Mesendoderm (in vitro differentiated cells): Measurements from ENCODE around the gene IGSF23.
"Not testable (repeated sequence)": the region's sequence is repeated elsewhere in the genome, so short reads cannot be mapped to it uniquely, and the experiment has no call there.

Source experiments
- DNase-seq: peaks from one replicate; pipeline ENCODE4 v3.0.0; 2013
- H2AK5ac ChIP-seq: 2 replicates; pipeline ENCODE4 v1.6.1; 2013; ENCODE audit warnings: low read length, inconsistent platforms
- H2BK120ac ChIP-seq: 2 replicates; pipeline ENCODE4 v1.6.1; 2013; ENCODE audit warnings: low read depth, mild to moderate bottlenecking, low read length, moderate library complexity, mixed read lengths
- H2BK15ac ChIP-seq: replicated peaks from 2 replicates; pipeline ENCODE4 v1.6.1; 2013; ENCODE audit warnings: low read depth, mild to moderate bottlenecking, moderate library complexity
- H2BK5ac ChIP-seq: 2 replicates; pipeline ENCODE4 v1.6.1; 2013; ENCODE audit warnings: low read length, inconsistent platforms
- H3K18ac ChIP-seq: 2 replicates; pipeline ENCODE4 v1.6.1; 2013; ENCODE audit warnings: mild to moderate bottlenecking, low read length, mixed read lengths
- H3K23ac ChIP-seq: one replicate; pipeline ENCODE4 v1.6.1; 2013; ENCODE audit warnings: low read length
- H3K27ac ChIP-seq: 2 replicates; pipeline ENCODE4 v1.5.1; 2013; ENCODE audit warnings: low read depth, mild to moderate bottlenecking, inconsistent platforms, low read length, moderate library complexity
- H3K27me3 ChIP-seq: 2 replicates; pipeline ENCODE4 v1.6.1; 2013; ENCODE audit warnings: low read length, control low read depth, mild to moderate bottlenecking, inconsistent platforms; ENCODE audit not compliant: insufficient read depth, poor library complexity
- H3K36me3 ChIP-seq: 2 replicates; pipeline ENCODE4 v1.6.1; 2013; ENCODE audit warnings: low read length, inconsistent platforms; ENCODE audit not compliant: control insufficient read depth, insufficient read depth
- H3K4ac ChIP-seq: one replicate; pipeline ENCODE4 v1.6.1; 2013; ENCODE audit warnings: low read depth, mild to moderate bottlenecking, low read length, moderate library complexity
- H3K4me1 ChIP-seq: 2 replicates; pipeline ENCODE4 v1.6.1; 2013; ENCODE audit warnings: low read depth, low read length, inconsistent platforms; ENCODE audit not compliant: control insufficient read depth
- H3K4me2 ChIP-seq: 2 replicates; pipeline ENCODE4 v1.6.1; 2013; ENCODE audit warnings: low read length
- H3K4me3 ChIP-seq: 2 replicates; pipeline ENCODE4 v1.5.1; 2013; ENCODE audit warnings: mild to moderate bottlenecking, low read length
- H3K56ac ChIP-seq: one replicate; pipeline ENCODE4 v1.6.1; 2013; ENCODE audit warnings: low read length
- H3K79me1 ChIP-seq: 2 replicates; pipeline ENCODE4 v1.6.1; 2013; ENCODE audit warnings: low read length, inconsistent platforms
- H3K79me2 ChIP-seq: 2 replicates; pipeline ENCODE4 v1.6.1; 2013; ENCODE audit warnings: mild to moderate bottlenecking, low read length; ENCODE audit not compliant: control insufficient read depth, insufficient read depth
- H3K9ac ChIP-seq: 2 replicates; pipeline ENCODE4 v1.6.1; 2013; ENCODE audit warnings: low read length, inconsistent platforms
- H4K5ac ChIP-seq: one replicate; pipeline ENCODE4 v1.6.1; 2013; ENCODE audit warnings: low read length
- H4K8ac ChIP-seq: one replicate; pipeline ENCODE4 v1.6.1; 2013; ENCODE audit warnings: low read depth, mild to moderate bottlenecking, control low read depth, low read length, moderate library complexity
- WGBS: extraction: QIAGEN DNeasy Blood & Tissue Kit; methylation state at CpG from one replicate; pipeline ENCODE4 v1.1.7; 2013; ENCODE audit warnings: low lambda C conversion rate, missing lambda C conversion rate; ENCODE audit not compliant: insufficient coverage; ENCODE audit errors: extremely low coverage; 5-methylcytosine and 5-hydroxymethylcytosine counted together

IGSF23 gene

DNA sequence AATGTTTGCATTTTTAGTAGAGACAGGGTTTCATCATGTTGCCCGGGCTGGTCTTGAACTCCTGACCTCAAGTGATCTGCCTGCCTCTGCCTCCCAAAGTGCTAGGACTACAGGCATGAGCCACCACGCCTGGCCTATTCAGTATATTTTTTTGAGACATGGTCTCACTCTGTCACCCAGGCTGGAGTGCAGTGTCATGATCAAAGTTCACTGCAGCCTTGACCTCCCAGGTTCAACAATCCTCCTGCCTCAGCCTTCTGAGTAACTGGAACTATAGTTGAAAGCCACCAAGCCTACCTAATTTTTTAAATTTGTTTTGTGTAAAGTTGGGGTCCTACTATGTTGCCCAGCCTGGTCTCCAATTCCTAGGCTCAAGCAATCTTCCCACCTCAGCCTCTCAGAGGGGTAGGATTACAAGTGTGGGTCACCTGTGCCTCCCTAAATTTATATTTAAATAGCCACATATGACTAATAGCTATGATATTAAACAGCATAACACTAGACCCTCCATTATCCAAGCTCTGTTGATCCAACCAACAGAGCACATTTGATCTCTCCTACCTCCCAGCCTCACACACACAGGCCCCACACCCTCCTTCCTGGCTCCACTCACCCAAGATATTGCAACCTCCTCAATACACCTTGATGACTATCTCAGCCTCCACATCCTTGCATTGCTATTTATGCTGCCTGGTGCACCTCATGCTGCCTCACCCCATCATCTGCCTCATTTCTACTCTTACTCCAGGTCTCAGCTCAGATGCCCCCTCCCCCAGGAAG lies 55.8 kb downstream of the IGSF23 start:
- no peak overlapping the region for H3K27ac ChIP-seq
- no peaks in the 10 kb centered on the region for H3K36me3 ChIP-seq
- no peak for DNase-seq
- no peaks in the 10 kb centered on the region for H3K27me3 ChIP-seq
- H2BK15ac ChIP-seq, result no peak overlapping the region
- no peak overlapping the region for H4K8ac ChIP-seq
- H3K4ac ChIP-seq, result no peak overlapping the region
- no peak overlapping the region for H2BK120ac ChIP-seq
- H2AK5ac ChIP-seq, result no peak overlapping the region
- no peak overlapping the region for H2BK5ac ChIP-seq
- H3K79me1 ChIP-seq, result no peaks in the 10 kb centered on the region
- no CpG with 5 or more reads among the region's 2 CpGs for WGBS
- no peak overlapping the region for H3K23ac ChIP-seq
- no peaks in the 10 kb centered on the region for H3K4me1 ChIP-seq
- no peak overlapping the region for H3K4me2 ChIP-seq
- no peak overlapping the region for H3K18ac ChIP-seq
- H3K9ac ChIP-seq, result no peak overlapping the region
- H3K79me2 ChIP-seq, result no peaks in the 10 kb centered on the region
- H3K4me3 ChIP-seq, result no peak overlapping the region
- H3K56ac ChIP-seq, result no peak overlapping the region
- H4K5ac ChIP-seq, result no peak overlapping the region

- not testable (repeated sequence) for H4K5ac ChIP-seq, H3K27ac ChIP-seq, H3K79me1 ChIP-seq, H2BK15ac ChIP-seq, H3K9ac ChIP-seq, H2BK120ac ChIP-seq, H3K23ac ChIP-seq, H3K4me3 ChIP-seq, H2AK5ac ChIP-seq, H3K27me3 ChIP-seq, H3K18ac ChIP-seq, H2BK5ac ChIP-seq, H3K36me3 ChIP-seq, H3K4ac ChIP-seq, H4K8ac ChIP-seq, H3K4me2 ChIP-seq, H3K4me1 ChIP-seq, H3K56ac ChIP-seq, DNase-seq, H3K79me2 ChIP-seq
- WGBS, result no CpG with 5 or more reads among the region's 2 CpGs
These were observed 56.7 kb downstream of the IGSF23 start for GRCh38 chr19:44670027-44670426.

- Histone ChIP-seq H3K18ac (no peak within 1 kb of the TSS), H4K8ac (no peak within 1 kb of the TSS), H3K4ac (no peak within 1 kb of the TSS), H2BK5ac (no peak within 1 kb of the TSS), H2BK120ac (no peak within 1 kb of the TSS), H3K23ac (no peak within 1 kb of the TSS), H2AK5ac (no peak within 1 kb of the TSS), H3K4me2 (no peak within 1 kb of the TSS), H3K56ac (no peak within 1 kb of the TSS), H3K4me3 (no peak within 1 kb of the TSS), H3K27me3 (no peaks in the 10 kb centered on the region), H2BK15ac (no peak within 1 kb of the TSS), H3K9ac (no peak within 1 kb of the TSS), H3K27ac (no peak within 1 kb of the TSS), H3K36me3 (no peaks in the 10 kb centered on the region), H3K4me1 (no peaks in the 10 kb centered on the region), H3K79me1 (no peaks in the 10 kb centered on the region), H4K5ac (no peak within 1 kb of the TSS), H3K79me2 (no peaks in the 10 kb centered on the region)
- DNase-seq, result no peak
- WGBS, result no CpG with 5 or more reads among the region's 2 CpGs
These were observed 58.0 kb downstream of the IGSF23 start, which contains the start of gene CEACAM19 for GRCh38 chr19:44671400-44671799. Gene CEACAM19 (plus strand): TSS chr19:44671482. CDS start chr19:44671932, 450 bp downstream.

- Histone ChIP-seq H3K23ac (peak overlapping the region; percentile 45), H4K5ac (no peak overlapping the region), H4K8ac (no peak overlapping the region), H3K4me3 (no peak overlapping the region), H3K79me1 (no peaks in the 10 kb centered on the region), H2BK15ac (no peak overlapping the region), H3K9ac (no peak overlapping the region), H3K27me3 (no peaks in the 10 kb centered on the region), H3K4me2 (no peak overlapping the region), H3K36me3 (no peaks in the 10 kb centered on the region), H2BK120ac (no peak overlapping the region), H3K4me1 (no peaks in the 10 kb centered on the region), H3K27ac (no peak overlapping the region), H3K56ac (no peak overlapping the region), H3K79me2 (no peaks in the 10 kb centered on the region), H3K4ac (no peak overlapping the region), H2AK5ac (no peak overlapping the region), H2BK5ac (no peak overlapping the region), H3K18ac (no peak overlapping the region)
- WGBS, result no CpG with 5 or more reads among the region's 1 CpG
- no peak for DNase-seq
These were observed 58.9 kb downstream of the IGSF23 start for GRCh38 chr19:44672226-44672625.

- Histone ChIP-seq H3K27me3 (no peaks in the 10 kb centered on the region), H3K27ac (no peak overlapping the region), H3K4ac (no peak overlapping the region), H3K9ac (no peak overlapping the region), H3K23ac (no peak overlapping the region), H3K18ac (no peak overlapping the region), H3K56ac (no peak overlapping the region), H3K79me1 (no peaks in the 10 kb centered on the region), H3K4me2 (no peak overlapping the region), H3K4me3 (no peak overlapping the region), H2BK5ac (no peak overlapping the region), H3K36me3 (no peaks in the 10 kb centered on the region), H4K5ac (no peak overlapping the region), H4K8ac (no peak overlapping the region), H3K79me2 (no peaks in the 10 kb centered on the region), H2BK15ac (no peak overlapping the region), H2AK5ac (no peak overlapping the region), H3K4me1 (no peaks in the 10 kb centered on the region), H2BK120ac (no peak overlapping the region)
- WGBS, result no CpG with 5 or more reads among the region's 4 CpGs
- DNase-seq, result no peak
These were observed 60.1 kb downstream of the IGSF23 start for GRCh38 chr19:44673510-44673909.

DNA sequence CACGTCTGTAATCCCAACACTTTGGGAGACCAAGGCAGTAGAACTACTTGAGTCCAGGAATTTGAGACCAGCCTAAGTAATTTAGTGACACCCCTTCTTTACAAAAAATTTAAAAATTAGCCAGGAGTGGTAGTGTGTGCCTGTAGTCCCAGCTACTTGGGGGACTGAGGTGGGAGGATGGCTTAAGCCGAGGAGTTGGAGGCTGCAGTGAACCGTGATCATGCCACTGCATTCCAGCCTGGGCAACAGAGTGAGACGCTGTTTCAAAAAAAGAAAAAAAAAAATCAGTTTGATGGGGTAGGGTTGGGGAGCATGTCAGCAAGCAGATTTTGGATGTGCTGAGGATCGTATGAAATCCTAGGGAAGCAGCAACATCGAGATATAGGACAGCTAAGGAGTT lies 62.2 kb downstream of the IGSF23 start:
- no peak overlapping the region for H4K8ac ChIP-seq
- no peaks in the 10 kb centered on the region for H3K36me3 ChIP-seq
- no peak overlapping the region for H3K18ac ChIP-seq
- H3K4me2 ChIP-seq, result no peak overlapping the region
- H4K5ac ChIP-seq, result no peak overlapping the region
- H3K79me2 ChIP-seq, result no peaks in the 10 kb centered on the region
- H2BK5ac ChIP-seq, result no peak overlapping the region
- H3K23ac ChIP-seq, result no peak overlapping the region
- no peaks in the 10 kb centered on the region for H3K4me1 ChIP-seq
- H3K79me1 ChIP-seq, result no peaks in the 10 kb centered on the region
- no peak overlapping the region for H3K4me3 ChIP-seq
- DNase-seq, result no peak
- H3K9ac ChIP-seq, result no peak overlapping the region
- H3K27ac ChIP-seq, result no peak overlapping the region
- no peak overlapping the region for H2BK15ac ChIP-seq
- H3K56ac ChIP-seq, result no peak overlapping the region
- H2AK5ac ChIP-seq, result no peak overlapping the region
- H3K4ac ChIP-seq, result no peak overlapping the region
- no peak overlapping the region for H2BK120ac ChIP-seq
- no peaks in the 10 kb centered on the region for H3K27me3 ChIP-seq
- WGBS, result no CpG with 5 or more reads among the region's 6 CpGs
